Activated naive CD4-positive, alpha-beta T cell treated with anti-CD3 and anti-CD28 coated beads for 36 hours (primary cell): ENCODE data around the gene SLC31A1. TPM values are rescaled to one million over a fixed set of nuclear protein-coding genes. Genes with fewer than 3 reads are reported as not detected.
"Not testable (repeated sequence)": the region's sequence is repeated elsewhere in the genome, so short reads cannot be mapped to it uniquely, and the experiment has no call there.

Experiments
- CTCF ChIA-PET: fragments of 350-600 bp; sonication (Branson Sonifier 250); formaldehyde crosslinking; loops from one replicate; lab custom pipeline; 2021; ENCODE audit warnings: antibody characterized with exemption; lab: Charles Lee
- DNase-seq: peaks from one replicate; pipeline ENCODE4 v3.0.0-alpha.2; 2020
- H3K27ac Mint-ChIP-seq: one replicate; pipeline ENCODE4 v1.8.0; 2021; ENCODE audit warnings: mild to moderate bottlenecking, mixed read lengths
- H3K27me3 Mint-ChIP-seq: one replicate; pipeline ENCODE4 v1.8.0; 2021; ENCODE audit warnings: low read depth, mixed read lengths
- H3K36me3 Mint-ChIP-seq: one replicate; pipeline ENCODE4 v1.8.0; 2021; ENCODE audit warnings: low read depth, mixed read lengths
- H3K4me1 Mint-ChIP-seq: one replicate; pipeline ENCODE4 v1.8.0; 2021; ENCODE audit warnings: low read depth, mixed read lengths
- H3K4me3 Mint-ChIP-seq: one replicate; pipeline ENCODE4 v1.8.0; 2021; ENCODE audit warnings: mild to moderate bottlenecking, moderate library complexity, mixed read lengths
- H3K9me3 Mint-ChIP-seq: one replicate; pipeline ENCODE4 v1.8.0; 2021; ENCODE audit warnings: mixed read lengths
- intact Hi-C: fragments of 100-400 bp; cut with micrococcal nuclease; formaldehyde crosslinking; loops from one replicate; pipeline ENCODE4 v1.15.1; 2023
- total RNA-seq, 2 experiments: library from RNA; stranded (reverse); gene quantifications; one replicate each; pipeline ENCODE4 v1.2.3, GENCODE V29; 2021

Gene SLC31A1
- total RNA-seq, 2 experiments from 2014 or later = 8.1 to 8.2 TPM

DNA sequence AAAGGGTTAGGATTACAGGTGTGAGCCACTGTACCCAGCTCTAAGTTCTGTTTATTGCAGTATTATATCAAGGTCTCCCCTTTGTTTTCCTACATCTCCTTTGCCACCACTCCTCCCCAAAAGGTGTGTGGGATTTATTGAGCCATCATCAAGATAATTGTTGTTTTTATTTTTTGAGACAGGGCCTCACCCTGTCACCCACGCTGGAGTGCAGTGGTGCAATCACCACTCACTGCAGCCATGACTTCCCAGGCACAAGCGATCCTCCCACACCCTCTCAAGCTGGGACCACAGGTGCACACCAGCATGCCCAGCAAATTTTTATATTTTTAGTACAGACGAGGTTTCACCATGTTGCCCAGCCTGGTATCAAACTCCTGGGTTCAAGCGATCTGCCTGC, 24.6 kb downstream of the SLC31A1 start:
- peaks cover 2% of the 10 kb centered on the region for H3K36me3 Mint-ChIP-seq
- no peak for DNase-seq
- H3K27me3 Mint-ChIP-seq = no peaks in the 10 kb centered on the region
- H3K9me3 Mint-ChIP-seq = peaks cover 4% of the 10 kb centered on the region
- intact Hi-C loops = no loop called here
- H3K27ac Mint-ChIP-seq = no peak overlapping the region
- CTCF ChIA-PET = no interaction called here
- H3K4me1 Mint-ChIP-seq = no peaks in the 10 kb centered on the region
- H3K4me3 Mint-ChIP-seq = no peak overlapping the region

DNA sequence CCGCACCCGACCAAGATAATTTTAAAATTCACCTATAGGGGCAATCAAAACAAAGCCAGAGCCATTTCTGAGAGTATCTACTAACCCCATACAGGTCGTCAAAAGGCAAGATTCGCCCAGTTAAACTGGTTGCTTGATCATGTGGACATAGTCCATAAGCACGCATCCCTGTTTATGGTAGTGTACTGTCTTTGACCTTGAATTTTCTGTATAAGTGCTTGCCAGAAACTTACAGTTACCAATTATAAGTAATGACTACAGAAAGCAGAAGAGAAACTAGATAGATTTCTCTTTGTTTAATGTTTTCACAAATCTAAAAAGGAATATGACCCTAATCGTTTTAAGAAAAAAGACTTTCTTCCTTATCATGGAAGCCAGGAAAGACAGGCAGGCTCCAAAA, 25.6 kb downstream of the SLC31A1 start:
- Mint-ChIP-seq H3K36me3 (peaks cover 2% of the 10 kb centered on the region), H3K9me3 (peaks cover 4% of the 10 kb centered on the region), H3K4me3 (no peak overlapping the region), H3K4me1 (no peaks in the 10 kb centered on the region), H3K27me3 (no peaks in the 10 kb centered on the region), H3K27ac (no peak overlapping the region)
- intact Hi-C loops = no loop called here
- DNase-seq = no peak
- CTCF ChIA-PET = interaction anchor here (0.6 kb wide), 1 partner anchor 56 kb away, joined by 4 read pairs; no protein-coding TSS in a partner anchor

DNA sequence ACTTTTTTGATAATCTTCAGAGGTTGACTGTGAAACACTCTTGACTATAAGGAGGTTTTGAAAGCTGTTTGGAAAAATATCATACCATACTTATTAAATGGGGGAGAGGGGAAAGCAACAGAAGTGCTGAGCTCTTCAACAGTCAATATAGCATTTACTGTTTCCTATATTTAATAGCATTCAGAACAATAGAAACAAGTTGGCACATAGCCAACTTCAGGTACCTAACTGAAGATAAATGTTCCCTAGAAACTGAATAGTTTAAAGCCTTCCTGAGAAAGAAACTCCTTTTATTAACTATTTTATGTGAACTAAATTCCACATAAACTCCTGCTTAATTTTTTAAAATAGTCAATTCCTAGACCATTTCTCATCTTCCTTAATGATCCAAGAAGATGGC, 26.3 kb downstream of the SLC31A1 start:
- H3K9me3 Mint-ChIP-seq = peaks cover 4% of the 10 kb centered on the region
- CTCF ChIA-PET = no interaction called here

DNA sequence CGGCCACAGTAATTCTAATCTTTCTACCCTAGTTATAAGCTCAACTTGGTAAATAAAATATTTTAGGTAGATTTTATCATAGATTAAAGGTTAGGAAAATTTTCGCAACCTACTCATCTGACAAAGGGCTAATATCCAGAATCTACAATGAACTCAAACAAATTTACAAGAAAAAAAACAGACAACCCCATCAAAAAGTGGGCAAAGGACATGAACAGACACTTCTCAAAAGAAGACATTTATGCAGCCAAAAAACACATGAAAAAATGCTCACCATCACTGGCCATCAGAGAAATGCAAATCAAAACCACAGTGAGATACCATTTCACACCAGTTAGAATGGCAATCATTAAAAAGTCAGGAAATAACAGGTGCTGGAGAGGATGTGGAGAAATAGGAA, 28.3 kb downstream of the SLC31A1 start:
- H3K9me3 Mint-ChIP-seq, H3K36me3 Mint-ChIP-seq, DNase-seq, H3K27ac Mint-ChIP-seq, H3K4me3 Mint-ChIP-seq, intact Hi-C loops, H3K4me1 Mint-ChIP-seq, CTCF ChIA-PET, H3K27me3 Mint-ChIP-seq: not testable (repeated sequence)

More for the DNA sequence above, 26.3 kb downstream of the SLC31A1 start:
- H3K36me3 Mint-ChIP-seq = peaks cover 2% of the 10 kb centered on the region
- no peak for DNase-seq
- intact Hi-C loops = no loop called here
- no peak overlapping the region for H3K4me3 Mint-ChIP-seq
- H3K4me1 Mint-ChIP-seq = no peaks in the 10 kb centered on the region
- H3K27me3 Mint-ChIP-seq = no peaks in the 10 kb centered on the region
- no peak overlapping the region for H3K27ac Mint-ChIP-seq

DNA sequence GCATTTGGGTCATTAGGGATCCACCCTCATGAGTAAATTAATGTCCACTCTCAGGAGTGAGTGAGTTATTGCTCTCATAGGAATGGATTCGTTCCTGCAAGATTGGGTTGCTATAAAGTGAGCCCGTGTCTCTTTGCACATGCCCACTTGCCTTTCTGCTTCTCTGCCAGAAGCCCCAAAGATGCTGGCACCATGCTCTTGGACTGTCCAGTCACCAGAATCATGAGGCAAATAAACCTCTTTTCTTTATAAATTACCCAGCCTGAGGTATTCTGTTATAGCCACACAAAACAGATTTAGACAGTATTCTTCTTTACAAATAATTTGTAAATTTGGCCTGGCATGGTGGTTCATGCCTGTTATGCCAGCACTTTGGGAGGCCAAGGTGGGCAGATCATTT, 29.5 kb downstream of the SLC31A1 start:
- Mint-ChIP-seq H3K4me1 (no peaks in the 10 kb centered on the region), H3K27ac (no peak overlapping the region), H3K4me3 (no peak overlapping the region), H3K36me3 (peaks cover 7% of the 10 kb centered on the region), H3K9me3 (peaks cover 4% of the 10 kb centered on the region), H3K27me3 (no peaks in the 10 kb centered on the region)
- CTCF ChIA-PET = no interaction called here
- no peak for DNase-seq
- intact Hi-C loops = no loop called here

DNA sequence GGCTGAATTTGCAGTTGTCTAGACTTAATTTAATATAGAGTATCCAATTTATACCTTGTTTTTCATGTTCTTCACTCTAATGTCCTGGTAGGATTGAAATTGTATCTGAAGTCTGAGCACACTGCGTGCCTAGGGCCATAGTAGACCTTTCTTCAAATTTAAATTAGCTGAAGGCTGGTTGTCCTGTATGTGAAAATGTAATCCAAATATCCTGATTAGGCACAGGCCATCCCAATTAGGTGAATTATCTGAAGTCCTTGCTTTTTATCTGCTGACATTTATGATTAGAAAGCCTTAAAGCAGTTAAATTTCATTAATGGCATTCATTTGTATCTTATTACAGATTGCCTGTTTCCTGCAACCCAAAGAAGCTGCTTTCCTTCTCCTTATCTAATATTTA, 33.6 kb downstream of the SLC31A1 start:
- Mint-ChIP-seq H3K4me1 (no peaks in the 10 kb centered on the region), H3K27ac (no peak overlapping the region), H3K9me3 (no peaks in the 10 kb centered on the region), H3K4me3 (no peak overlapping the region), H3K27me3 (no peaks in the 10 kb centered on the region), H3K36me3 (peaks cover 12% of the 10 kb centered on the region)
- intact Hi-C loops = no loop called here
- no peak for DNase-seq
- CTCF ChIA-PET = interaction anchor here (0.6 kb wide), 1 partner anchor 11 kb away, joined by 4 read pairs; no protein-coding TSS in a partner anchor

DNA sequence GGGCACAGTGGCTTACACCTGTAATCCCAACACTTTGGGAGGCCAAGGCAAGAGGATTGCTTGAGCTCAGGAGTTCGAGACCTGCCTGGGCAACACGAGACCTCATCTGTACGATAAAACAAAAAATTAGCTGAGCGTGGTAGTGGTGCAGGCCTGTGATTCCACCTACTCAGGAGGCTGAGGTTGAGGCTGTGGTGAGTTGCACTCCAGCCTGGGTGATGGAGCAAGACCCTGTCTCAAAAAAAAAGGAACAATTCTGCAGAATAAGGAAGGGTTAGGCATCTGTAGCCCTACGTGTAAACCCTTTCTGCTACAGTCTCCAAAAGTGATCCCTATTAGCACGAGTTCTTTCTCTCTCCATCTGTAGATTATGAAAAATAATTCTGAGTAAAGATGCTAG, 34.1 kb downstream of the SLC31A1 start:
- H3K36me3 Mint-ChIP-seq = peaks cover 17% of the 10 kb centered on the region
- no peak overlapping the region for H3K4me3 Mint-ChIP-seq
- DNase-seq = no peak
- no peaks in the 10 kb centered on the region for H3K27me3 Mint-ChIP-seq
- H3K9me3 Mint-ChIP-seq = no peaks in the 10 kb centered on the region
- CTCF ChIA-PET = interaction anchor here (0.5 to 0.6 kb wide), 2 partner anchors 12 to 25 kb away, joined by 3 to 4 read pairs; no protein-coding TSS in a partner anchor
- intact Hi-C loops = no loop called here
- H3K4me1 Mint-ChIP-seq = no peaks in the 10 kb centered on the region
- H3K27ac Mint-ChIP-seq = no peak overlapping the region

DNA sequence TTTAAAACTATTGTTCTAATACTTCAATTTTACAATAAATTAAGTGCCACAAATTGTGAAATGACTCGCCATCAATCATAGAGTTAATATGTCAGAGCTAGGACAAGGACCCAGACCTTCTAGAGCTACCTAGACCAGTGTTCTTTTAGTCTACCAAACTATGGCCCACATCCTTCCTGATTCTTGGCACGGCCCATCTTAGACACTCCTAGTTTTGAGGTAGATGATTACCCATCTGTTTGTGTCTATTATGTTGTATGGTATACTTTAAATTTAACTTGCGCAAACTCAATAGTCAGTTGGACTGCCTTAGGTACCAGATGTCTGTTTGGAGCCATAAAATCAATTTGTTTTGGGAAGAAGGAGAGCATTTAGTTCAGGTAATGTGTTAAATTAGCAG, 36.5 kb downstream of the SLC31A1 start:
- Mint-ChIP-seq H3K36me3 (peaks cover 22% of the 10 kb centered on the region), H3K27me3 (no peaks in the 10 kb centered on the region), H3K27ac (no peak overlapping the region), H3K4me3 (no peak overlapping the region), H3K9me3 (no peaks in the 10 kb centered on the region), H3K4me1 (no peaks in the 10 kb centered on the region)
- no peak for DNase-seq
- intact Hi-C loops = no loop called here
- CTCF ChIA-PET = no interaction called here

DNA sequence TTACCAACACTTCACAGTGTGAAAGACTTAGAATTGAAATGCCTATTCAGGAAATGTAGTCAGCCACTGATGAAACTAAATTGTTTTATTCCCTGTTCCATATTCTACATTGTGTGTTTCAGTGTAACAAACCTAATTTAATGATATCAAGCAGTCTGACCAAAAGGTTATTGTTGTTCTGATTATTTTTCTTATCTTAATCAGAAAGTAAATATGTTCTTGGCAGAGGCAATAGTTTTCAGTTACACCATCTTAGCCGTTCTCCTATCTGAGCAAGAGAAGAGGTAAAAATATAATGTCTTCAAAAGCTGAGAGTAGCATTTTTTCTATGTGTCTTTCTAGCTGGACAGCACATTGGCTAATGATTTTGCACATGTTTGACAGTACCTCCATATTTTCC, 36.9 kb downstream of the SLC31A1 start:
- CTCF ChIA-PET = no interaction called here
- intact Hi-C loops = no loop called here
- H3K27ac Mint-ChIP-seq = no peak overlapping the region

DNA sequence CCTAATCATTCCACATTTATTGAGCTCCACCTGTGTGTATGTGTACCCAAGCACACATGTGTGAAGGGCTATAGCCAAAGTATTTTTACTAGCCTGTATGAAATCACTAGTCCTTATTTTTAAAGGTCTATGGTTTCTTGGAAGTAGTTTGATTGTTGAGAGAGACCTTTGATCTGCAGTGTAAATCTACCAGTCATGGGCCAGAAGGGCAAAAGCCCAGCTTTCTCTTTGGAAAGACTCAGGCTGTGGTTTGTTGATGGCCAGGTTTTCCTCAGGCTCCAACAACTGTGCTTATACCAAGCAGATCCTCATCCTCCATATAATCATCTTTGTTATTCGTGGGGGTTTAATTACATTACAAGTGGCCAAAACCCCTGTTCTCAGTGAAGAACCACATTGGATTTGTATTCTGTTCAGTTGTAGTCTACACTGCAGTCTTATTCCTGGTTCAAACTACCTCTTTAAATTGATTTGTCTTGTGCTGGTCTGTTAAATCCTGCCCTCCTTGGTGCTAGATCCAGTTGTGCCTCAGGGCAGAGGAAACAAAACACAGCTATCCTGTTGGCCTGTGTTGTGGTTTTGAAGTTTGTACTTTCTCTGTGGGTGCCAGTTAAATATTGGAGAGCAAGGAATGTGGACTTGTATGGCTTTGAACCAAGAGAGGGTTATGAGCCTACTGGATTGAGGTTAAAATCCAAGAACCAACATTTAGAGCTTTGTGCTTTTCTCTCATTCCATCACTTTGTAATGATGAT, 40.8 kb downstream of the SLC31A1 start:
- peaks cover 22% of the 10 kb centered on the region for H3K36me3 Mint-ChIP-seq
- intact Hi-C loops = no loop called here
- no peaks in the 10 kb centered on the region for H3K4me1 Mint-ChIP-seq
- CTCF ChIA-PET = interaction anchor here (0.6 to 4.5 kb wide), 3 partner anchors 11 to 396 kb away, joined by 3 to 27 read pairs (median 4); no protein-coding TSS in a partner anchor
- H3K9me3 Mint-ChIP-seq = no peaks in the 10 kb centered on the region
- no peak overlapping the region for H3K4me3 Mint-ChIP-seq
- no peak for DNase-seq
- no peak overlapping the region for H3K27ac Mint-ChIP-seq
- H3K27me3 Mint-ChIP-seq = no peaks in the 10 kb centered on the region

More for the DNA sequence above, 36.9 kb downstream of the SLC31A1 start:
- Mint-ChIP-seq H3K9me3 (no peaks in the 10 kb centered on the region), H3K27me3 (no peaks in the 10 kb centered on the region), H3K36me3 (peaks cover 21% of the 10 kb centered on the region), H3K4me1 (no peaks in the 10 kb centered on the region), H3K4me3 (no peak overlapping the region)
- no peak for DNase-seq

DNA sequence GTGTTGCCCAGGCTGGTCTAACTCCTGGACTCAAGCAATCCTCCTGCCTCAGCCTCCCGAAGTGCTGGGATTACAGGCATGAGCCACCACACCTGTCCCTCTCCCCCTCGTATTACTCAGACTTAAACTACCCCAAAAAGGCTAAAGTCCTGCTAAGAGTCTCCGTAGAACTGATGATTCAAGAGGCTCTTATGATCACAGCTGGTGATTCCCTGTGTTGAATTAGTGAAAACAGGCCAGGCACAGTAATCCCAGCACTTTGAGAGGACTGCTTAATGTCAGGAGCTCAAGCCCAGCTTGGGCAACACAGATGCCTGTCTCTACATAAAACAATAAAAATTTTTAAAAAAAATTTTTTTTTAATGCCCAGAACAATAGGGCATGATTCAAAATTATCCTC, 44.8 kb downstream of the SLC31A1 start:
- DNase-seq = no peak
- intact Hi-C loops = no loop called here
- H3K9me3 Mint-ChIP-seq = no peaks in the 10 kb centered on the region
- peaks cover 11% of the 10 kb centered on the region for H3K36me3 Mint-ChIP-seq
- CTCF ChIA-PET = no interaction called here
- no peak overlapping the region for H3K4me3 Mint-ChIP-seq
- no peaks in the 10 kb centered on the region for H3K27me3 Mint-ChIP-seq
- peaks cover 12% of the 10 kb centered on the region for H3K4me1 Mint-ChIP-seq
- no peak overlapping the region for H3K27ac Mint-ChIP-seq

DNA sequence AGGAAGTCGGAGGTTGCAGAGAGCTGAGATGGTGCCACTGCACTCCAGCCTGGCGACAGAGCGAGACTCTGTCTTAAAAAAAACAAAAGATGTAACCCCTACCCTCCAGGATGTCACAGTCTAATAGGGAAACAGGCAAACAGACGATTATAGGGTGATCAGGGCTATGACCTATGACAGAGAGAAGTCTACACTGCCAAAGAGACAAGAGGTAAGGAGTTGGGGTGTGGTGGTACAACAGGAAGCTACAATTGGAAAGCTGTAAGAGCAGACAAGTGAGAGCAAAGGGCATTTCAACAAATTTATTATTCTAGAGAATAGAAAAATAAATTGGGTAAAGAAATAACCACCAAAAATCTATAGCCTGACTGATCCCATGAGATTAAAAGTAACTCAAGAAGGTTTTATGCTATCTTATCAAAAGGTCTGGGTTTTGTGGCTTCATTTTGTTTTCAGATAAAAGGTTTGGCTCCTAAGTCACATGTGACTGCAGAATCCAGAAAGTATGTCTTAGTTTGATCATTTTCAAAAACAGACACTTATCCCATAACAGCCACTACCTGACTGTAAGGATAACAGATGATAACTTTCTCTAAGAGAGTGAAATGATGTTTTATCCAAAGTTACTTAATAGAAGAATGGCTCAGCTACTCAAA, 46.7 kb downstream of the SLC31A1 start:
- intact Hi-C loops = no loop called here
- Mint-ChIP-seq H3K4me3 (no peak overlapping the region), H3K4me1 (peaks cover 13% of the 10 kb centered on the region), H3K27ac (no peak overlapping the region), H3K36me3 (peaks cover 13% of the 10 kb centered on the region), H3K27me3 (no peaks in the 10 kb centered on the region), H3K9me3 (no peaks in the 10 kb centered on the region)
- DNase-seq = no peak
- CTCF ChIA-PET = no interaction called here
